ENCODE measurements around the gene PEX5L.

DNA sequence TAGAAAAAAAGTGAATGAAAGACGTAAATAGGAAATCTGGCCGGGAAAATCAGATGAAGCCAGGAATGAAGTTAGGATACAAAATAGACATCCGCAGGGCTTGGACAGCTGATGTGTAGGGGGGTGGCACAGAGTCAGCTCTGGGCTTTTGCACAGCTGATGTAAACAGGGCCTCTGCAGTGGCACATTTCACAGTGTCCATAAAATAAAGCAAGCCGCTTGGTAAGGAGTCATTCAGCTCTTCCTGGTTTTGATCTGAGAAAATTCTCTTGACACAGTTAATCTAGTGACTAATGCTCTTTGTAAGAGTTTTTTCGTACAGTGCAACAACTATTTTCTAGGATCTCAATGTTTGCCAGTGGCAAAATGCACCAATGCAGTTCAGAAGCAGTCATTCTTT is 230.6 kb downstream of the PEX5L start:
- no peak for TF ChIP-seq POLR2AphosphoS5 (IDR thresholded peaks at IDR 0.05)
- no peak for TF ChIP-seq POLR2A (IDR thresholded peaks at IDR 0.05)

Data from prostate gland (tissue), 1 donor.